HepG2 (cell line): ENCODE measurements around the gene NOL8. TPM values are rescaled to one million over a fixed set of nuclear protein-coding genes. Genes with fewer than 3 reads are reported as not detected.

Experiments
- EHMT2 ChIP-seq: fragments of 200-600 bp; sonication (generic); IDR thresholded peaks from 2 replicates; pipeline ENCODE4 v1.7.0; 2017; ENCODE audit warnings: antibody characterized with exemption, low read depth, low read length, borderline replicate concordance
- ETV5 ChIP-seq: IDR thresholded peaks from 2 replicates; pipeline ENCODE4 v1.6.1; 2018; ENCODE audit warnings: missing biosample characterization, missing genetic modification reagents, inconsistent platforms, borderline replicate concordance
- HDAC6 ChIP-seq: fragments of 200-600 bp; sonication (generic); IDR thresholded peaks from 2 replicates; pipeline ENCODE4 v1.7.0; 2017; ENCODE audit warnings: mild to moderate bottlenecking, antibody characterized with exemption, low read length, low read depth
- HNRNPK ChIP-seq: fragments of 200-400 bp; formaldehyde crosslinking; IDR thresholded peaks from 2 replicates; pipeline ENCODE4 v1.6.1; 2018; ENCODE audit warnings: low read length, low read depth, moderate library complexity, mild to moderate bottlenecking; ENCODE audit not compliant: poor library complexity, severe bottlenecking
- MEIS2 ChIP-seq: sonication (generic); formaldehyde crosslinking; IDR thresholded peaks from 2 replicates; pipeline ENCODE4 v1.9.0; 2021; ENCODE audit warnings: mild to moderate bottlenecking, missing genetic modification reagents
- RBM39 ChIP-seq: fragments of 200-400 bp; formaldehyde crosslinking; IDR thresholded peaks from one replicate; pipeline ENCODE4 v1.6.1; 2018; ENCODE audit warnings: antibody characterized with exemption, mild to moderate bottlenecking, low read depth, low read length; ENCODE audit not compliant: poor library complexity, severe bottlenecking
- TRIM24 ChIP-seq: sonication (generic); formaldehyde crosslinking; IDR thresholded peaks from 2 replicates; pipeline ENCODE4 v1.8.0; 2022; ENCODE audit warnings: mild to moderate bottlenecking, missing genetic modification reagents
- ZFX ChIP-seq: sonication (generic); formaldehyde crosslinking; IDR thresholded peaks from 2 replicates; pipeline ENCODE4 v1.4.0; 2020; ENCODE audit warnings: mild to moderate bottlenecking, low read depth, missing genetic modification reagents, moderate library complexity
- ZNF484 ChIP-seq: sonication (generic); formaldehyde crosslinking; IDR thresholded peaks from 2 replicates; pipeline ENCODE4 v1.5.1; 2020; ENCODE audit warnings: mild to moderate bottlenecking, low read depth, missing genetic modification reagents, borderline replicate concordance
- ZNF547 ChIP-seq: sonication (generic); formaldehyde crosslinking; IDR thresholded peaks from 2 replicates; pipeline ENCODE4 v1.5.1; 2020; ENCODE audit warnings: mild to moderate bottlenecking, missing genetic modification reagents
- ZNF614 ChIP-seq: IDR thresholded peaks from 2 replicates; pipeline ENCODE4 v1.6.1; 2018; ENCODE audit warnings: missing biosample characterization, missing genetic modification reagents, inconsistent platforms, borderline replicate concordance
- polyA plus RNA-seq, 8 experiments: library from polyadenylated mRNA; depleted of rRNA in 3 of 8; stranded (reverse) in 7 of 8; unstranded in 1 of 8; fragments of >200 nt; fragmentation: Illumina TruSeq in 4 of 8; extraction: Trizol in 4 of 8; gene quantifications; 2 replicates each; pipeline versions ENCODE4 v1.2.1 to v1.2.3, GENCODE V29; 2011 to 2016; ENCODE audit warnings: low read depth in 4 of 8, missing spikeins in 1 of 8, mixed read lengths in 1 of 8; ENCODE audit not compliant: insufficient read depth in 1 of 8
- total RNA-seq, 5 experiments: library from RNA; depleted of rRNA; stranded (reverse); fragments of >200 nt; fragmentation: Illumina TruSeq; extraction: Trizol; gene quantifications; 2 replicates each; pipeline ENCODE4 v1.2.3, GENCODE V29; 2016; ENCODE audit warnings: low read depth in 1 of 5
- TF ChIP-seq, protein P1 (sequence below): sonication (generic); formaldehyde crosslinking; IDR thresholded peaks from 2 replicates; pipeline ENCODE4 v1.5.1; 2020; ENCODE audit warnings: mild to moderate bottlenecking, moderate library complexity, missing genetic modification reagents
- TF ChIP-seq, protein P2 (sequence below): sonication (generic); formaldehyde crosslinking; IDR thresholded peaks from 2 replicates; pipeline ENCODE4 v1.8.0; 2022; ENCODE audit warnings: low read depth, missing genetic modification reagents
- TF ChIP-seq, protein P3 (sequence below): sonication (generic); formaldehyde crosslinking; IDR thresholded peaks from 2 replicates; pipeline ENCODE4 v1.4.0; 2020; ENCODE audit warnings: low read depth, missing genetic modification reagents
- TF ChIP-seq, protein P4 (sequence below): sonication (generic); formaldehyde crosslinking; IDR thresholded peaks from 2 replicates; pipeline ENCODE4 v1.5.1; 2020; ENCODE audit warnings: mild to moderate bottlenecking, missing genetic modification reagents

The NOL8 gene
- total and polyA plus RNA-seq, 2 of the 13 experiments (the other 11 are each of a cell fraction or from before 2014, with no cell fraction given): 12.8 to 36.3 TPM

DNA sequence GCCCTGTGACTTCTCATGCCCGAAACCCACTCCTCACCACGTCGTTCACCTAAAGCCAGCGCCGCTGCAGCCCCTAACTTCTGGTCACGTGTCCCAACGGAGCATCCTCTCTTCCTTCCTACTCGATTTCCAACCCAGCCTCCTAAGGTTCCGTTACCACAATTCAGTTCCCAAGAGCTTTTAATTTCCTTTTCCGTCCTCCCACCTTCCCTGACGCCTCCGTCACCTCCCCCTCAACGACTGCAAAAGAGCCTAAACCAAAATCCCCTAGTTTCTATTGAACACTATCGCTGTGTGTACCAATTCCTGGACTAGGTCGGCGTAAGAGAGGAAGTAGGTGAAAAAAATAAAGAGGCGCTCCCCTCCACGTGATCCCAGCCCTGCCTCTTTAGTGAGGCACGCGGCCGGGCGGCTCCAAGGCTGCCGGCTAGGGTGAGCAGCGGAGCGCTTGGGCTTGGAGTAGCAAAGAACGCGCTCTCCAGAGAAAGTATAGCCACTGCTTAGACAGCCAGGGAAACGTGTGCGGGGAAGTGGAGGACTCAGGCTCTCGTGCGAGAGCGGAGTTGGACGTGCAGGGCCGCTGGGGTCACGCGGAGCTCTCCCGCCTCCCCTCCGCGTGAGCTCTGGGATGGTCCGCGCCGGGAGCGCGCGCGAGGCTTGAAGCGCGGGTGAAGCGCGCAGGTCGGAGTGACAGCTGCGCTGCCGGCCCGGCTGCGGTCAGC lies at the start of gene NOL8, which contains the start of gene CENPP (continued):
- no peak; the same call in 1 of the 2 replicates for TF ChIP-seq EHMT2
- peak; percentile 37; the same call in 1 of the 2 replicates for TF ChIP-seq ZNF614 (CRISPR knock-in tag)
- TF ChIP-seq, protein P1, sequence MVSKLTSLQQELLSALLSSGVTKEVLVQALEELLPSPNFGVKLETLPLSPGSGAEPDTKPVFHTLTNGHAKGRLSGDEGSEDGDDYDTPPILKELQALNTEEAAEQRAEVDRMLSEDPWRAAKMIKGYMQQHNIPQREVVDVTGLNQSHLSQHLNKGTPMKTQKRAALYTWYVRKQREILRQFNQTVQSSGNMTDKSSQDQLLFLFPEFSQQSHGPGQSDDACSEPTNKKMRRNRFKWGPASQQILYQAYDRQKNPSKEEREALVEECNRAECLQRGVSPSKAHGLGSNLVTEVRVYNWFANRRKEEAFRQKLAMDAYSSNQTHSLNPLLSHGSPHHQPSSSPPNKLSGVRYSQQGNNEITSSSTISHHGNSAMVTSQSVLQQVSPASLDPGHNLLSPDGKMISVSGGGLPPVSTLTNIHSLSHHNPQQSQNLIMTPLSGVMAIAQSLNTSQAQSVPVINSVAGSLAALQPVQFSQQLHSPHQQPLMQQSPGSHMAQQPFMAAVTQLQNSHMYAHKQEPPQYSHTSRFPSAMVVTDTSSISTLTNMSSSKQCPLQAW (CRISPR knock-in tag): peak; percentile 43; the same call in 1 of the 2 replicates
- TF ChIP-seq, protein P2, sequence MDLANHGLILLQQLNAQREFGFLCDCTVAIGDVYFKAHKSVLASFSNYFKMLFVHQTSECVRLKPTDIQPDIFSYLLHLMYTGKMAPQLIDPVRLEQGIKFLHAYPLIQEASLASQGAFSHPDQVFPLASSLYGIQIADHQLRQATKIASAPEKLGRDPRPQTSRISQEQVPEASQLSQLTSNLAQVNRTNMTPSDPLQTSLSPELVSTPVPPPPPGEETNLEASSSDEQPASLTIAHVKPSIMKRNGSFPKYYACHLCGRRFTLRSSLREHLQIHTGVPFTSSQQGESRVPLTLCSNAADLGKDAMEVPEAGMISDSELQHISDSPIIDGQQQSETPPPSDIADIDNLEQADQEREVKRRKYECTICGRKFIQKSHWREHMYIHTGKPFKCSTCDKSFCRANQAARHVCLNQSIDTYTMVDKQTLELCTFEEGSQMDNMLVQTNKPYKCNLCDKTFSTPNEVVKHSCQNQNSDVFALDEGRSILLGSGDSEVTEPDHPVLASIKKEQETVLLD (CRISPR knock-in tag): no peak
- TF ChIP-seq HNRNPK: peak; percentile 32
- peak; percentile 68 for TF ChIP-seq ZNF547 (CRISPR knock-in tag)
- TF ChIP-seq TRIM24 (CRISPR knock-in tag): no peak
- peak; percentile 54 for TF ChIP-seq ZFX (CRISPR knock-in tag)
- TF ChIP-seq, protein P3, sequence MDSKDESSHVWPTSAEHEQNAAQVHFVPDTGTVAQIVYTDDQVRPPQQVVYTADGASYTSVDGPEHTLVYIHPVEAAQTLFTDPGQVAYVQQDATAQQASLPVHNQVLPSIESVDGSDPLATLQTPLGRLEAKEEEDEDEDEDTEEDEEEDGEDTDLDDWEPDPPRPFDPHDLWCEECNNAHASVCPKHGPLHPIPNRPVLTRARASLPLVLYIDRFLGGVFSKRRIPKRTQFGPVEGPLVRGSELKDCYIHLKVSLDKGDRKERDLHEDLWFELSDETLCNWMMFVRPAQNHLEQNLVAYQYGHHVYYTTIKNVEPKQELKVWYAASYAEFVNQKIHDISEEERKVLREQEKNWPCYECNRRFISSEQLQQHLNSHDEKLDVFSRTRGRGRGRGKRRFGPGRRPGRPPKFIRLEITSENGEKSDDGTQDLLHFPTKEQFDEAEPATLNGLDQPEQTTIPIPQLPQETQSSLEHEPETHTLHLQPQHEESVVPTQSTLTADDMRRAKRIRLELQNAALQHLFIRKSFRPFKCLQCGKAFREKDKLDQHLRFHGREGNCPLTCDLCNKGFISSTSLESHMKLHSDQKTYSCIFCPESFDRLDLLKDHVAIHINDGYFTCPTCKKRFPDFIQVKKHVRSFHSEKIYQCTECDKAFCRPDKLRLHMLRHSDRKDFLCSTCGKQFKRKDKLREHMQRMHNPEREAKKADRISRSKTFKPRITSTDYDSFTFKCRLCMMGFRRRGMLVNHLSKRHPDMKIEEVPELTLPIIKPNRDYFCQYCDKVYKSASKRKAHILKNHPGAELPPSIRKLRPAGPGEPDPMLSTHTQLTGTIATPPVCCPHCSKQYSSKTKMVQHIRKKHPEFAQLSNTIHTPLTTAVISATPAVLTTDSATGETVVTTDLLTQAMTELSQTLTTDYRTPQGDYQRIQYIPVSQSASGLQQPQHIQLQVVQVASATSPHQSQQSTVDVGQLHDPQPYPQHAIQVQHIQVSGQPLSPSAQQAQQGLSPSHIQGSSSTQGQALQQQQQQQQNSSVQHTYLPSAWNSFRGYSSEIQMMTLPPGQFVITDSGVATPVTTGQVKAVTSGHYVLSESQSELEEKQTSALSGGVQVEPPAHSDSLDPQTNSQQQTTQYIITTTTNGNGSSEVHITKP: peak; percentile 100
- TF ChIP-seq ZNF484 (CRISPR knock-in tag): no peak
- TF ChIP-seq MEIS2 (CRISPR knock-in tag): peak; percentile 2; the same call in 1 of the 2 replicates
- TF ChIP-seq HDAC6: no peak
- TF ChIP-seq, protein P4, sequence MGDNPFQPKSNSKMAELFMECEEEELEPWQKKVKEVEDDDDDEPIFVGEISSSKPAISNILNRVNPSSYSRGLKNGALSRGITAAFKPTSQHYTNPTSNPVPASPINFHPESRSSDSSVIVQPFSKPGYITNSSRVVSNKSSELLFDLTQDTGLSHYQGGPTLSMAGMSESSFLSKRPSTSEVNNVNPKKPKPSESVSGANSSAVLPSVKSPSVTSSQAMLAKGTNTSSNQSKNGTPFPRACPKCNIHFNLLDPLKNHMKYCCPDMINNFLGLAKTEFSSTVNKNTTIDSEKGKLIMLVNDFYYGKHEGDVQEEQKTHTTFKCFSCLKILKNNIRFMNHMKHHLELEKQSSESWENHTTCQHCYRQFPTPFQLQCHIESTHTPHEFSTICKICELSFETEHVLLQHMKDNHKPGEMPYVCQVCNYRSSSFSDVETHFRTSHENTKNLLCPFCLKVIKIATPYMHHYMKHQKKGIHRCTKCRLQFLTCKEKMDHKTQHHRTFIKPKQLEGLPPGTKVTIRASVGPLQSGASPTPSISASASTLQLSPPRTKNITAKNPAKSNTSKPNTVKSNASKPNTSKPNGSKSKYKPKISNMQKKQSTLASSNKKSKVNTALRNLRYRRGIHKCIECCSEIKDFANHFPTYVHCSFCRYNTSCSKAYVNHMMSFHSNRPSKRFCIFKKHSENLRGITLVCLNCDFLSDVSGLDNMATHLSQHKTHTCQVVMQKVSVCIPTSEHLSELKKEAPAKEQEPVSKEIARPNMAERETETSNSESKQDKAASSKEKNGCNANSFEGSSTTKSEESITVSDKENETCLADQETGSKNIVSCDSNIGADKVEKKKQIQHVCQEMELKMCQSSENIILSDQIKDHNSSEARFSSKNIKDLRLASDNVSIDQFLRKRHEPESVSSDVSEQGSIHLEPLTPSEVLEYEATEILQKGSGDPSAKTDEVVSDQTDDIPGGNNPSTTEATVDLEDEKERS (CRISPR knock-in tag): peak; percentile 59; the same call in 1 of the 2 replicates
- peak; percentile 84 for TF ChIP-seq RBM39
- peak; percentile 42; the same call in 1 of the 2 replicates for TF ChIP-seq ETV5 (CRISPR knock-in tag)
